Heart left ventricle (tissue), 16 donors: ENCODE results near the gene CCDC107. TPM values are rescaled to one million over a fixed set of nuclear protein-coding genes. Genes with fewer than 3 reads are reported as not detected.

ENCODE experiments used
- ATAC-seq, 4 donors: fragments of 200-7000 bp; cut with Tn5 transposase; one replicate each; pipeline ENCODE4 v1.9.1; 2020 to 2022; ENCODE audit warnings: moderate library complexity in 4 of 4, mild to moderate bottlenecking in 3 of 4, moderate number of reproducible peaks in 1 of 4
- DNase-seq, 5 donors: peaks; one replicate each; pipeline ENCODE4 v3.0.0-alpha.2; 2020
- H3K27ac ChIP-seq, 12 donors: fragments of 200-600 bp; sonication (generic) in 4 of 12; one replicate each; pipeline versions ENCODE4 v1.5.0 to v1.8.0; 2016 to 2022; ENCODE audit warnings: mild to moderate bottlenecking in 2 of 12
- H3K27me3 ChIP-seq, 9 donors: fragments of 200-600 bp; sonication (generic) in 2 of 9; one replicate each; pipeline versions ENCODE4 v1.5.1 to v1.8.0; 2016 to 2022; ENCODE audit warnings: mild to moderate bottlenecking in 3 of 9
- H3K36me3 ChIP-seq, 9 donors: fragments of 200-600 bp; sonication (generic) in 2 of 9; one replicate each; pipeline versions ENCODE4 v1.5.0 to v1.8.0; 2018 to 2022; ENCODE audit warnings: mild to moderate bottlenecking in 2 of 9
- H3K4me1 ChIP-seq, 12 donors: fragments of 200-600 bp; sonication (generic) in 4 of 12; one replicate each; pipeline versions ENCODE4 v1.5.0 to v1.8.0; 2016 to 2022; ENCODE audit warnings: mild to moderate bottlenecking in 3 of 12
- H3K4me3 ChIP-seq, 12 donors: fragments of 200-600 bp; sonication (generic) in 4 of 12; one replicate each; pipeline versions ENCODE4 v1.5.0 to v1.8.0; 2017 to 2022; ENCODE audit warnings: mild to moderate bottlenecking in 9 of 12, moderate library complexity in 4 of 12
- H3K9me3 ChIP-seq, 12 donors: fragments of 200-600 bp; sonication (generic) in 4 of 12; one replicate each; pipeline versions ENCODE4 v1.5.0 to v1.8.0; 2016 to 2022; ENCODE audit warnings: mild to moderate bottlenecking in 1 of 12
- CTCF ChIP-seq, 12 donors: fragments of 200-600 bp; sonication (generic) in 4 of 12; IDR thresholded peaks; one replicate each; pipeline versions ENCODE4 v1.5.0 to v1.8.0; 2018 to 2022; ENCODE audit warnings: antibody characterized with exemption in 12 of 12, mild to moderate bottlenecking in 5 of 12
- POLR2A ChIP-seq, 2 donors: fragments of 450-650 bp; IDR thresholded peaks; one replicate each; pipeline ENCODE4 v1.6.1; 2017; ENCODE audit warnings: antibody characterized with exemption in 2 of 2, mild to moderate bottlenecking in 2 of 2, moderate library complexity in 2 of 2
- WGBS, 4 donors: extraction: QIAGEN DNeasy Blood & Tissue Kit in 2 of 4; methylation state at CpG; one replicate each; pipeline versions ENCODE4 v1.1.5 to v1.1.7; 2013 to 2018; 5-methylcytosine and 5-hydroxymethylcytosine counted together
- intact Hi-C, 10 donors: fragments of 100-400 bp; cut with DNase I; formaldehyde crosslinking; loops; one replicate each; pipeline versions ENCODE4 v1.11.1 to v1.14.2; 2022
- polyA plus RNA-seq, 2 donors: library from polyadenylated mRNA; stranded (reverse); fragments of 200-250 nt; gene quantifications; one replicate each; pipeline ENCODE4 v1.2.3, GENCODE V29; 2013
- total RNA-seq, 9 donors: library from RNA; depleted of rRNA in 2 of 9; stranded (reverse); fragments of >200 nt in 2 of 9; fragmentation: NEBNext Ultra II Directional in 3 of 9; extraction: Animal tissue kit (Norgen Biotek cat#: 25700) in 3 of 9; gene quantifications; one replicate each; pipeline versions ENCODE4 v1.1.0 to v1.2.4, GENCODE V29; 2016 to 2023
- donor health status: ischemic (EF 13 %, LVEDD 7.1; RV severe dilation, severe dysfunction).
- donor health status: healthy with polysubstance abuse.
- donor health status: DM: no; HTN: yes; CAD: no.
- donor health status: DM: no; HTN: no; CAD: no.
- donor health status: ischemic (EF 25% LVEDD 6.9; RV normal size, moderate dysfunction).
- donor health status: ischemic (EF 25% LVEDD 5.7; RV mildly dilated, moderate dysfunction).
- donor health status: healthy.
- donor health status: DM: yes; HTN: yes; CAD: no.
- donor health status: ischemic (EF 35%, LVEDD 5.7; RV mildly dilated, moderate dysfunction).
- donor health status: nonischemic (EF 11% LVEDD 7.7; RV severe dilation, severe dysfunction).
- donor health status: DM: yes; HTN: yes; CAD: no.
- donor health status: PGD.
- donor health status: ischemic (EF 29% LVEDD 5.4; RV normal size, mild dysfunction).
- donor health status: nonischemic (EF 23%, LVEDD 6.1; RV moderate dilation, normal function).

Gene CCDC107
- total and polyA plus RNA-seq, 11 donors, result 35.5 to 116 (median 46.5) TPM

GRCh38 chr9:35705372-35705771, 47.3 kb downstream of the CCDC107 start:
- TF ChIP-seq CTCF (IDR thresholded peaks at IDR 0.05) (no peak), POLR2A (IDR thresholded peaks at IDR 0.05) (no peak)
- no peaks in the 10 kb centered on the region for H3K9me3 ChIP-seq
- intact Hi-C loops, result loop anchor here in 1 of 10 donors (5.0 kb wide), 1 partner anchor 43 kb away; no protein-coding TSS in a partner anchor
- no peaks in the 10 kb centered on the region for H3K27me3 ChIP-seq
- peaks cover 13 to 100% (median 98%) of the 10 kb centered on the region in 9 donors for H3K36me3 ChIP-seq
- no peak for ATAC-seq
- peak overlapping the region in 2 of 12 donors; percentile 21 to 59 for H3K27ac ChIP-seq
- H3K4me3 ChIP-seq, result no peak overlapping the region
- H3K4me1 ChIP-seq, result peaks cover 0 to 20% (median 1%) of the 10 kb centered on the region in 12 donors
- DNase-seq, result peak in 2 of 5 donors; percentile 10 to 14
- WGBS, 4 donors, result 76 to 93% (median 88%) methylated on average over 8 of the region's 8 CpGs

DNA sequence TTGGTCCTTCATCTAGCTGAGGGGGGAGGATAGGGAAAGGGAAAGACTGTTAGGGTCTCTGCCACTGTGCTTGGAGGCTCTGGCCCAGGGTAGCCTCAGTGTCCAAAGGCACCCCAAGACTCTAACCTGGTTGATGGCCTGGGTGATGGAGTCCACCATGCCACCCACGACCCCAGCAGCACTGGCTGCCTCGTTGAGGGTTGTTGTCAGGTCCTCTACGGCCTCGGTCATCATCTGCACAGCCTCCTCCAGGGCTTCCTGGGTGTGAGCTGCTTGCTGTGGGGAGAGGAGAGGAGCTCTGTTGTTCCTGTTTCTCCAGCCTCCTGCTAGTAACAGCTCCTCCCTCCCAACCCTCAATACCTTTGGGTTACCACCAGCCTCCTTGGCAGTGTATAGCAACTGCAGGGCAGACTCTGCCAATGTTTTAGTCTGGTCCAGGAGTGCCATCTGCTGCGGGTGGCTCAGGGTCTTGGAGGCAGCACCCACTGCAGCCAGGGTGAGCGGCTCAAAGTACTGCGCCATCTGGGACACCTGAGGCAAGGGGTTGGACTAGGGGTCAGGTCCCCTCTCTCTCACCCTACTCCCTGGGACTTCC, 47.8 kb downstream of the CCDC107 start:
- Histone ChIP-seq H3K4me3 (no peak overlapping the region), H3K4me1 (peaks cover 0 to 16% (median under 1%) of the 10 kb centered on the region in 12 donors), H3K36me3 (peaks cover 13 to 100% (median 98%) of the 10 kb centered on the region in 9 donors), H3K27ac (peak overlapping the region in 1 of 12 donors; percentile 21), H3K27me3 (no peaks in the 10 kb centered on the region), H3K9me3 (no peaks in the 10 kb centered on the region)
- ATAC-seq, result no peak
- peak in 2 of 5 donors; percentile 14 to 18 for DNase-seq
- WGBS, 4 donors, result 87 to 96% (median 94%) methylated on average over 3 to 7 of the region's 7 CpGs
- TF ChIP-seq CTCF (IDR thresholded peaks at IDR 0.05), result no peak
- TF ChIP-seq POLR2A (IDR thresholded peaks at IDR 0.05), result no peak
- intact Hi-C loops, result loop anchor here in 1 of 10 donors (5.0 kb wide), 1 partner anchor 44 kb away; no protein-coding TSS in a partner anchor

- intact Hi-C loops, result loop anchor here in 1 of 10 donors (5.0 kb wide), 1 partner anchor 45 kb away; no protein-coding TSS in a partner anchor
- no peaks in the 10 kb centered on the region for H3K9me3 ChIP-seq
- H3K36me3 ChIP-seq, result peaks cover 13 to 100% (median 98%) of the 10 kb centered on the region in 9 donors
- 86 to 97% (median 93%) methylated on average over 9 to 10 of the region's 10 CpGs for WGBS, 4 donors
- H3K4me3 ChIP-seq, result no peak overlapping the region
- DNase-seq (peak in 2 of 5 donors; percentile 11), ATAC-seq (no peak)
- no peak for TF ChIP-seq POLR2A (IDR thresholded peaks at IDR 0.05)
- no peak for TF ChIP-seq CTCF (IDR thresholded peaks at IDR 0.05)
- no peaks in the 10 kb centered on the region for H3K27me3 ChIP-seq
- H3K27ac ChIP-seq, result peak overlapping the region in 1 of 12 donors; percentile 13
- H3K4me1 ChIP-seq, result peaks cover 0 to 19% (median 0%) of the 10 kb centered on the region in 12 donors
Observed at GRCh38 chr9:35706951-35707350, 48.9 kb downstream of the CCDC107 start.

- no peak for ATAC-seq
- H3K27me3 ChIP-seq, result no peaks in the 10 kb centered on the region
- H3K36me3 ChIP-seq, result peaks cover 13 to 100% (median 98%) of the 10 kb centered on the region in 9 donors
- WGBS, 4 donors, result 89 to 96% (median 92%) methylated on average over 4 of the region's 4 CpGs
- TF ChIP-seq POLR2A (IDR thresholded peaks at IDR 0.05) (no peak), CTCF (IDR thresholded peaks at IDR 0.05) (no peak)
- intact Hi-C loops, result loop anchor here in 1 of 10 donors (5.0 kb wide), 1 partner anchor 46 kb away; no protein-coding TSS in a partner anchor
- no peak overlapping the region for H3K27ac ChIP-seq
- peaks cover 0 to 19% (median 0%) of the 10 kb centered on the region in 12 donors for H3K4me1 ChIP-seq
- no peak overlapping the region for H3K4me3 ChIP-seq
- H3K9me3 ChIP-seq, result no peaks in the 10 kb centered on the region
- peak in 1 of 5 donors; percentile 15 for DNase-seq
Observed at GRCh38 chr9:35708146-35708545, 50.1 kb downstream of the CCDC107 start.
